PC-9 (cell line): Measurements from ENCODE around the gene TRIML1.

ENCODE experiments used
- EZH2 ChIP-seq: fragments of 200-600 bp; sonication (generic); IDR thresholded peaks from 2 replicates; pipeline ENCODE4 v1.8.0; 2017; ENCODE audit warnings: antibody characterized with exemption, low read depth
- TF ChIP-seq, protein P1 (sequence below): fragments of 200-600 bp; sonication (generic); conservative IDR thresholded peaks from 2 replicates; pipeline ENCODE4 v1.6.1; 2017; ENCODE audit warnings: mixed run types, antibody characterized with exemption, mild to moderate bottlenecking, moderate library complexity

GRCh38 chr4:188111955-188112354 lies 27.3 kb upstream of the TRIML1 start:
- TF ChIP-seq, protein P1, sequence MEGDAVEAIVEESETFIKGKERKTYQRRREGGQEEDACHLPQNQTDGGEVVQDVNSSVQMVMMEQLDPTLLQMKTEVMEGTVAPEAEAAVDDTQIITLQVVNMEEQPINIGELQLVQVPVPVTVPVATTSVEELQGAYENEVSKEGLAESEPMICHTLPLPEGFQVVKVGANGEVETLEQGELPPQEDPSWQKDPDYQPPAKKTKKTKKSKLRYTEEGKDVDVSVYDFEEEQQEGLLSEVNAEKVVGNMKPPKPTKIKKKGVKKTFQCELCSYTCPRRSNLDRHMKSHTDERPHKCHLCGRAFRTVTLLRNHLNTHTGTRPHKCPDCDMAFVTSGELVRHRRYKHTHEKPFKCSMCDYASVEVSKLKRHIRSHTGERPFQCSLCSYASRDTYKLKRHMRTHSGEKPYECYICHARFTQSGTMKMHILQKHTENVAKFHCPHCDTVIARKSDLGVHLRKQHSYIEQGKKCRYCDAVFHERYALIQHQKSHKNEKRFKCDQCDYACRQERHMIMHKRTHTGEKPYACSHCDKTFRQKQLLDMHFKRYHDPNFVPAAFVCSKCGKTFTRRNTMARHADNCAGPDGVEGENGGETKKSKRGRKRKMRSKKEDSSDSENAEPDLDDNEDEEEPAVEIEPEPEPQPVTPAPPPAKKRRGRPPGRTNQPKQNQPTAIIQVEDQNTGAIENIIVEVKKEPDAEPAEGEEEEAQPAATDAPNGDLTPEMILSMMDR: no peak
- TF ChIP-seq EZH2: no peak
